Spleen (tissue), 7 donors: ENCODE measurements around the gene CLDN2.

ENCODE experiments used
- CTCF ChIP-seq, 11 experiments: fragments of 200-600 bp in 7 of 11; fragments of 450-650 bp in 4 of 11; sonication (generic) in 4 of 11; IDR thresholded peaks in 8 of 11; conservative IDR thresholded peaks in 3 of 11; 1 replicate in 7 of 11; 2 replicates in 4 of 11; pipeline versions ENCODE4 v1.4.0 to v1.8.0; 2016 to 2021; ENCODE audit warnings: antibody characterized with exemption in 11 of 11, inconsistent platforms in 4 of 11, mild to moderate bottlenecking in 1 of 11
- POLR2A ChIP-seq, 3 donors: fragments of 450-650 bp; IDR thresholded peaks; one replicate each; pipeline ENCODE4 v1.5.1; 2017; ENCODE audit warnings: antibody characterized with exemption in 3 of 3, mild to moderate bottlenecking in 1 of 3
- POLR2AphosphoS5 ChIP-seq, 3 donors: sonication (generic); formaldehyde crosslinking; IDR thresholded peaks; one replicate each; pipeline ENCODE4 v1.5.1; 2017; ENCODE audit warnings: antibody characterized with exemption in 3 of 3
- donor health status: DM: no; HTN: no; CAD: no; lungs with moderate emphysema.
- donor health status: DM: no; HTN: no; CAD: no.
- donor health status: DM: no; HTN: no; CAD: no.

GRCh38 chrX:106921637-106922036, 1.4 kb downstream of the CLDN2 start:
- TF ChIP-seq CTCF (IDR thresholded peaks at IDR 0.05 in 8 of 11, conservative IDR thresholded peaks at IDR 0.05 in 3 of 11) = no peak
- no peak for TF ChIP-seq POLR2AphosphoS5 (IDR thresholded peaks at IDR 0.05)
- no peak for TF ChIP-seq POLR2A (IDR thresholded peaks at IDR 0.05)
